ENCODE results near the gene ZGPAT.

The ZGPAT gene

DNA sequence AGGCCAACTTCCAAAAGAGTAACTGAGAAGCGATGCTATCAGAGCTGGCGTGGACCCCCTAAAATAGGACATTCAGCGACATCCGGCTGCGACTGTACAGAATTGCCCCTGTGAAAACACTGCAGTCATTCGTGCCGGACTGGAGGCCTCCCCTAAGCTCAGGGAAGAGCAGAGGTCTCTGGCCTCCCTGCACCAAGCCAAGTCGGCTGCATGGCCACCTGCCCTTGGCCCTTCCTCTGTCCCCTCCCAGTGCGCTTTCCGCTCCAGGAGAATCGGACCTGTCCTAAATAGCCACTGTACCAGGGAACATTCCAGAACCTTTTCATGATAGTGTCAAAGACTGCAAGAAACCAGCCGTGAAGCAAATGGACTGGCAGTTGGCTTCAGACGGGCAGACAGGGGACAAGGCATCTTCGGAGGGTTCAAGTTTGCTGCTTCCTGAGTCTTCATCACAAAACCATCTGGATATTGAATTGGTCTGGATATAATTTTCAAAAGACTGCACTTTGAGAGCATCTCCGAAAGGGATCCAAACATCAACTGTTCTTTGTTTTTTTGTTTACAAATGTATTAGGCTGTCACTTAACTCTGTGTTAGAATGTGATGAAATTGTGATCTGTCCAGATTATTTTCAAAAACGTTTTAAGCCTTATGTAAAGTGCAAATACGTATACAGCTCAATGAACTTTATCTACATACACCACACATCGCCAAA, 48.3 kb downstream of the ZGPAT start:
- Histone ChIP-seq H3K36me3 (no peaks in the 10 kb centered on the region), H3K27ac (no peak overlapping the region), H3K4me3 (ENCODE audit: low read depth in 1 of 2, low read length in 1 of 2) (no peak overlapping the region), H3K4me1 (ENCODE audit: control insufficient read depth in 1 of 2, insufficient read depth in 1 of 2, low read depth in 1 of 2, low read length in 1 of 2) (no peaks in the 10 kb centered on the region), H3K27me3 (peaks cover 3% of the 10 kb centered on the region), H3K9me3 (no peaks in the 10 kb centered on the region)
- TF ChIP-seq, protein P1, sequence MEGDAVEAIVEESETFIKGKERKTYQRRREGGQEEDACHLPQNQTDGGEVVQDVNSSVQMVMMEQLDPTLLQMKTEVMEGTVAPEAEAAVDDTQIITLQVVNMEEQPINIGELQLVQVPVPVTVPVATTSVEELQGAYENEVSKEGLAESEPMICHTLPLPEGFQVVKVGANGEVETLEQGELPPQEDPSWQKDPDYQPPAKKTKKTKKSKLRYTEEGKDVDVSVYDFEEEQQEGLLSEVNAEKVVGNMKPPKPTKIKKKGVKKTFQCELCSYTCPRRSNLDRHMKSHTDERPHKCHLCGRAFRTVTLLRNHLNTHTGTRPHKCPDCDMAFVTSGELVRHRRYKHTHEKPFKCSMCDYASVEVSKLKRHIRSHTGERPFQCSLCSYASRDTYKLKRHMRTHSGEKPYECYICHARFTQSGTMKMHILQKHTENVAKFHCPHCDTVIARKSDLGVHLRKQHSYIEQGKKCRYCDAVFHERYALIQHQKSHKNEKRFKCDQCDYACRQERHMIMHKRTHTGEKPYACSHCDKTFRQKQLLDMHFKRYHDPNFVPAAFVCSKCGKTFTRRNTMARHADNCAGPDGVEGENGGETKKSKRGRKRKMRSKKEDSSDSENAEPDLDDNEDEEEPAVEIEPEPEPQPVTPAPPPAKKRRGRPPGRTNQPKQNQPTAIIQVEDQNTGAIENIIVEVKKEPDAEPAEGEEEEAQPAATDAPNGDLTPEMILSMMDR (IDR thresholded peaks at IDR 0.05) = no peak

DNA sequence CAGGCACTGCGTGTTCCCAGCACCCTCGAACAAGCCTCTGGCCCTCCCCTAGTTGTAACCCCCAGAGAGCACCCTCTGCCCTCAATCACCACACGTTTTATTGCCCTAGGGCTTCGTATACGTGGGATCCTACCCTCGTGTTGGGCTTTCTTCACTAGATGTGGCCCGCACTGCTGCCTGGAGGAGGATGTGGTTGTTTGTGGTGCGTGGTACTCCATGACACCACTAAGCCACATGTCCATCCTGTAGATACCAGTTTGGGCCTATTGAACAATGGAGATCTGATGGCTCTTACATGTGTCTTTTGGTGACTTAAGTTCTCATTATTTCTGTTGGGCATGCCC, 48.8 kb downstream of the ZGPAT start:
- Histone ChIP-seq H3K9me3 (no peaks in the 10 kb centered on the region), H3K4me3 (ENCODE audit: low read depth in 1 of 2, low read length in 1 of 2) (no peak overlapping the region), H3K36me3 (no peaks in the 10 kb centered on the region), H3K27ac (no peak overlapping the region), H3K4me1 (ENCODE audit: control insufficient read depth in 1 of 2, insufficient read depth in 1 of 2, low read depth in 1 of 2, low read length in 1 of 2) (no peaks in the 10 kb centered on the region), H3K27me3 (no peaks in the 10 kb centered on the region)
- TF ChIP-seq, protein P1 (IDR thresholded peaks at IDR 0.05) = no peak

DNA sequence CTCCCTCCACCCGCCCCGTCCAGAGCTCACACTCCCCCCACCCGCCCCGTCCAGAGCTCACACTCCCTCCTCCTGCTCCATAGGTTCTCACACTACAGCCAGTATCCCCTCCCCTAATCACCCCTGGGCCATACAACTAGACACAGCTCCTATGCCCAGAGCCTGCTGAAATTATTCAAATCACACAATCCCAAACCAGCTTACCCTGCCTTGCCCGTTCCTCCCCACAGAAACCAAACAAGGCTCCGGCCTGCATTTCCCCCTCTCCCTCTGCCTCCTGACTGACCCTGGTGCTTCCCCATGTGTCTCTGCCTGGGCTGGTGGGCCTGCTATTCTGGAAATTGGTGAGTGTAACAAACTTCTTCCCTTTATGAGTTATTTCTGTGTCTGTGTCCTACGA, 50.3 kb downstream of the ZGPAT start:
- H3K4me3 ChIP-seq (ENCODE audit: low read depth in 1 of 2, low read length in 1 of 2) = no peak overlapping the region
- no peaks in the 10 kb centered on the region for H3K36me3 ChIP-seq
- H3K27me3 ChIP-seq = peaks cover 4% of the 10 kb centered on the region
- no peaks in the 10 kb centered on the region for H3K4me1 ChIP-seq (ENCODE audit: control insufficient read depth in 1 of 2, insufficient read depth in 1 of 2, low read depth in 1 of 2, low read length in 1 of 2)
- H3K27ac ChIP-seq = no peak overlapping the region
- H3K9me3 ChIP-seq = no peaks in the 10 kb centered on the region
- TF ChIP-seq, protein P1 (IDR thresholded peaks at IDR 0.05) = no peak

DNA sequence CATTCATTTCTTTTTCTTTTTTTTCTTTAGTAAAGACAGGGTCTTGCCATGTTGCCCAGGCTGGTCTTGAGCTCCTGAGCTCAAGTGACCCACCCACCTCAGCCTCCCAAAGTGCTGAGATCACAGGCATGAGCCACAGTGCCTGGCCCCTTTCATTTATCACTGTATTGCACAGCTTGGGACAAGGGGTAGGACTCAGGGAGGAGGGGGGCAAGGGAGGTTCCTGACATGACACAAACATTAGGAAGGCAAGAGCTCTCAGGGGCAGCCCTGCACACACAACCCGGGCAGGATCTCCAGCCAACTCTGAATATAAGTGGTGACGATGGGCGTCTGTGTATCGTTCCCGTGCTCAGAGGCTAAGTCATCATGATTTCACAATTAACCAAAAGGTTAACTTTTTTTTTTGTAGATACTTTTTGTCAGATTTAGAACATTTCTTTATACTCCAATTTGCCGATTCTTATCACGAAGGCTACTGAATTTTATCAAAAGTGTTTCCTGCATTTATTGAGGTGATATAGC, 51.6 kb downstream of the ZGPAT start:
- Histone ChIP-seq H3K4me1 (ENCODE audit: control insufficient read depth in 1 of 2, insufficient read depth in 1 of 2, low read depth in 1 of 2, low read length in 1 of 2) (no peaks in the 10 kb centered on the region), H3K27ac (no peak overlapping the region), H3K4me3 (ENCODE audit: low read depth in 1 of 2, low read length in 1 of 2) (no peak overlapping the region), H3K9me3 (no peaks in the 10 kb centered on the region), H3K27me3 (peaks cover 4% of the 10 kb centered on the region), H3K36me3 (no peaks in the 10 kb centered on the region)
- TF ChIP-seq, protein P1 (IDR thresholded peaks at IDR 0.05) = no peak

DNA sequence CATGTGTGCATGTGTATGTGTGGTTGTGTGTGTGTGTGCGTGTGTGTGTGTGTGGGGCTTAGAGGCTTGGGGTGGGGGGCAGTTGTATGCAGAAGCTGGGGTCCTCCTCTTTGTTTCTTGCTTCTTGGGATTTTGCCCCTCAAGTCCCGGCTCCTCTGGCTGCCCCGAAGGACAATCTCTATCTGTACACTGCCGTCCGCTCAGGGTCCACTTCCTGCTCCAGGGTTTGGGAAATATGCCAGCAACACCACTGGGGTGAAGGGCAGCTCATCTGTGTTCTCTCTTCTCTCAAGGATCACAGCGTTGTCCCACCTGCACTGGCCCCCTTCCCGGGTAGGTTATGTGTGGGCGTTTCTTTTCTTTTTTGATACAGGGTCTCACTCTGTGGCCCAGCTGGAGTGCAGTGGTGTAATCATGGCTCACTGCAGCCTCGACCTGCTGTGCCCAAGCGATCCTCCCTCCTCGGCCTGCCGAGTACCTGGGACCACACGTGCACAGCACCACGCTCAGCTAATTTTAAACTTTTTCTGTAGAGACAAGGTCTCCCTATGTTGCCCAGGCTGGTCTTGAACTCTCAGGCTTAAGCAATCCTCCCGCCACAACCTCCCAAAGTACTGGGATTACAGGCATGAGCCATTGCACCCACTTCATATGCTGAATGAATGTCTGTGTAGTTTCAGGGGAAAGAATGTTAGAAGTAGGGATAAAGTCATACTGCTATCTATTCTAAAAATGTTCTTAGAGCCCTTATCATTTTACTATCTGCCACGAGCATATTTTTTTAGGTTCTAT, 57.4 kb downstream of the ZGPAT start:
- H3K4me1 ChIP-seq (ENCODE audit: control insufficient read depth in 1 of 2, insufficient read depth in 1 of 2, low read depth in 1 of 2, low read length in 1 of 2) = no peaks in the 10 kb centered on the region
- H3K27ac ChIP-seq = no peak overlapping the region

More for the DNA sequence above, 57.4 kb downstream of the ZGPAT start:
- Histone ChIP-seq H3K4me3 (ENCODE audit: low read depth in 1 of 2, low read length in 1 of 2) (no peak overlapping the region), H3K36me3 (no peaks in the 10 kb centered on the region), H3K27me3 (peaks cover 4% of the 10 kb centered on the region), H3K9me3 (no peaks in the 10 kb centered on the region)
- TF ChIP-seq, protein P1 (IDR thresholded peaks at IDR 0.05) = no peak
